NCI-H1694 treated with DMSO at 0.1 percent for 48 hours (cell line): ENCODE results near the gene PRAMEF27.
"Not testable (repeated sequence)": the region's sequence is repeated elsewhere in the genome, so short reads cannot be mapped to it uniquely, and the experiment has no call there.

ENCODE experiments used
- DNase-seq: peaks from one replicate; lab custom pipeline; 2025; lab: John Stamatoyannopoulos, UW

Gene PRAMEF27

GRCh38 chr1:13056475-13056874, at the start of gene PRAMEF27:
TSS of gene PRAMEF27 (minus strand) at chr1:13056575. CDS start at chr1:13053659, 2,916 bp downstream.
- not testable (repeated sequence) for DNase-seq

DNA sequence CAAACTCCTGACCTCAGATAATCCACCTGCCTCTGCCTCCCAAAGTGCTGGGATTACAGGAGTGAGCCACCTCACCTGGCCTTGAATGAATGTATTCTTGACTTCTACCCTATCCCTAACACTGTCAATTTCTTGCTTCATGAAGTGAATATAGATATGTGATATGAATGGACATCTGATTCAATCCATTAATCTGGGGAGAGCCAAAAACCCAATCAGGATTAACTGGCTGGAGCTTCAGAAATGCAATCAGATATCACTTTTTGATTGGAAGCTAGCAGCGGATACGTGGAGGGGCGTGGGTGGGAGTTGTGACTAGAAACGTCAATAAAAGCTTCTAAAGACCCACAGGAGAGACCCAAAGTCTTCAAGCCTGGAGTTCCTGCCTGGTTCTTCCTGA, 14.1 kb upstream of the PRAMEF27 start, which contains the start of gene PRAMEF25:
PRAMEF25 (plus strand) TSS at position 301 of the 400 bp plus-strand sequence. CDS start 2,920 bp downstream, outside the sequence.
- DNase-seq, result not testable (repeated sequence)

GRCh38 chr1:13019846-13020245, 36.5 kb downstream of the PRAMEF27 start:
- not testable (repeated sequence) for DNase-seq

DNA sequence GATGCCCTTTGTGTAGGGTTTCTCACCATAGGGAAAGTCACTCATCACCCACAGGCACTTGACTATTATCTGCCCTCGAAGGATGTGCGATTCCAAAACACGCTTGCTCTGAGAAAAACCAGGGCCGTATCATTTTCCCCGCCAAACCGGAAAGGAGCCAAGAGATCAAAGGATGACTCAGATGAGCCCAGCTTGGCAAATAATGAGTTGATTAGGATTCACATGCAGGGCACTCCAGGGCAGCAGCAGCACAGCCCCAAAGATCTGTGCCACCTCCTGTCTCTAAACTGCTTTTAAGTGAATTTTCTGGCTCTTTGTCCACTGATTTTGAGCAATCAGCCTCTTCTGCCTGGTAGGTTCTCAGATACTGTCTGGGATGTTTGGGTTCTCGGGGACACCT, 44.4 kb downstream of the PRAMEF27 start:
- DNase-seq, result not testable (repeated sequence)

DNA sequence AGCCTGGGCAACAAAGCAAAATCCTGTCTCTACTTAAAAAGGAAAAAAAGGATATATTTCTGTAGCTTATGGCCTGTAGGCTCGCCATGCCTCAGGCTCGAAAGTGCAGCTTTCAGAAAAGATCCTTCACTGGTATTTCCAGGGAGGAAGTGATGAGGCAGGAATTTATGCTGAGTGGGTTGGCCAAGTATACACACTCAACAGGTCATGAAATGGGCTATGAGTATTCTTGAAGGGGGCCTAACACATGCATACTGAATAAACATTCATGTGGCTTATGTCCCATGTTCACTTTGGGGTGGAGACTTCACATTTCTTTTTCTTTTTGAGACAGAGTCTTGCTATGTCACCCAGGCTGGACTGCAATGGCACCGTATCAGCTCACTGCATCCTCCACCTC, 47.0 kb downstream of the PRAMEF27 start:
- DNase-seq, result not testable (repeated sequence)

DNA sequence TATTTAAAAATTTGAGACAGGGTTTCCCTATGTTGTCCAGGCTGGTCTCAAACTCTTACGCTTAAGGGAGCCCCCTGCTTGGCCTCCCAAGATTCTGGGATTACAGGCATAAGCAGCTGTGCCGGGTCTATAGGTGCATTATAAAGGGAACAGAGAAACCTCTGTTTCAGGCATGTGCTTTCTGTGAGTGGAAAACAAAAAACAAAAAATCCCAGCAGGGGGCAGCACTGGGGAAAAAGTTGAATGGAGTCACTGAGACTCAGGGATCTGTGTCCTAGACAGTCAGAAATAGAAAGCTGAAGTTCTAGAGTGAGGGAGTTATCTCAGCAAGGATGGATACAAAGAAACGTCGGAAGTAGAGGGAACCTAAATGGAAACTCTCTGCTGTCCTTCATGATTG, 50.6 kb downstream of the PRAMEF27 start:
- DNase-seq, result not testable (repeated sequence)
